ENCODE results near the gene NAP1L1.

DNA sequence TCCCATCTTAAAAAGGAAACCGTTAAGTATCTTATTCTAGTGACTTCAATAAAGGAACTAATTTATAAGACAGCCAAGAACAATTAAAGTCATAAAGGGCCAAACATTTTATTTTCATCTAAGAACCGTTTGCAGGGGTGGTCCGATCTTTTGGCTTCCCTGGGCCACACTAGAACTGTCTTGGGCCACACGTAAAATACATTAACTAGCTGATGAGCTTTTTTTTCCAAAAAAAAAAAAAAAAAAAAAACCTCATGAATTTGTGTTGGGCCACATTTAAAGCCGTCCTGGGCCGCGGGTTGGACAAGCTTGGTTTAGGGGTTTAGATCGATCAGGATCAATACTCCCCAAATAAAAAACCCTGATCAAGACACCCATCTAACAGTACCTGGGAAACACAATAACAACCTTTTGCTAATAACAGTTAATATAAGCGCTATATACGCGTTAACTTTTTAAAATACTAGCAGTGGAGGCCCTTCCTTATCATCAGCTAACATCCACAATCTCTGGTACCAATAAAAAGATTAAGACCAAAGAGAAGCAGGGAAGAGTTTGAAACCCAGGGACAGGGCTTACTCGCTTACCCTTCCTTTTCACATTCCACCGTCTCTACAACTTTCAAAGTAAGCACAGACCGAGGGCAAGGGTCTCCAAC is 1.1 kb downstream of the NAP1L1 start:
- TF ChIP-seq, protein P1, sequence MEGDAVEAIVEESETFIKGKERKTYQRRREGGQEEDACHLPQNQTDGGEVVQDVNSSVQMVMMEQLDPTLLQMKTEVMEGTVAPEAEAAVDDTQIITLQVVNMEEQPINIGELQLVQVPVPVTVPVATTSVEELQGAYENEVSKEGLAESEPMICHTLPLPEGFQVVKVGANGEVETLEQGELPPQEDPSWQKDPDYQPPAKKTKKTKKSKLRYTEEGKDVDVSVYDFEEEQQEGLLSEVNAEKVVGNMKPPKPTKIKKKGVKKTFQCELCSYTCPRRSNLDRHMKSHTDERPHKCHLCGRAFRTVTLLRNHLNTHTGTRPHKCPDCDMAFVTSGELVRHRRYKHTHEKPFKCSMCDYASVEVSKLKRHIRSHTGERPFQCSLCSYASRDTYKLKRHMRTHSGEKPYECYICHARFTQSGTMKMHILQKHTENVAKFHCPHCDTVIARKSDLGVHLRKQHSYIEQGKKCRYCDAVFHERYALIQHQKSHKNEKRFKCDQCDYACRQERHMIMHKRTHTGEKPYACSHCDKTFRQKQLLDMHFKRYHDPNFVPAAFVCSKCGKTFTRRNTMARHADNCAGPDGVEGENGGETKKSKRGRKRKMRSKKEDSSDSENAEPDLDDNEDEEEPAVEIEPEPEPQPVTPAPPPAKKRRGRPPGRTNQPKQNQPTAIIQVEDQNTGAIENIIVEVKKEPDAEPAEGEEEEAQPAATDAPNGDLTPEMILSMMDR (IDR thresholded peaks at IDR 0.05), result no peak
- no peak for TF ChIP-seq POLR2A (IDR thresholded peaks at IDR 0.05)

Data from thyroid gland (tissue), 4 donors.